ENCODE results near the gene MAP2K6. TPM values are rescaled to one million over a fixed set of nuclear protein-coding genes. Genes with fewer than 3 reads are reported as not detected.

Gene MAP2K6
- total and polyA plus RNA-seq, 2 donors (not counting 3 experiments of a cell fraction or from before 2014, with no cell fraction given) = 5.9 to 13.9 TPM

- no peak overlapping the region for H3K9ac ChIP-seq (replicated peaks; ENCODE audit: extremely low read depth, insufficient read depth, low read length)
- ChIA-PET CTCF (no interaction called here), POLR2A (no interaction called here)
- dilution Hi-C loops (cut with MboI; ENCODE audit: extremely low pct_ligation_motif_present, low sequenced_read_pairs) (no loop called here), intact Hi-C loops (cut with micrococcal nuclease) (no loop called here)
- H2AFZ ChIP-seq (ENCODE audit: low read depth, low read length) = no peak overlapping the region
- H3K36me3 ChIP-seq (ENCODE audit: control insufficient read depth in 2 of 2, extremely low read depth in 1 of 2, insufficient read depth in 2 of 2, low read length in 2 of 2) = no peaks in the 10 kb centered on the region
- TF ChIP-seq JUN (IDR thresholded peaks at IDR 0.05; ENCODE audit: borderline replicate concordance, insufficient read depth, insufficient read length, low read depth) = no peak
- no peak for TF ChIP-seq MYC (IDR thresholded peaks at IDR 0.05; ENCODE audit: low read depth, low read length)
- TF ChIP-seq POLR2A (IDR thresholded peaks at IDR 0.05; ENCODE audit: low read depth, low read length) = no peak
- TF ChIP-seq GATA2 (IDR thresholded peaks at IDR 0.05; ENCODE audit: insufficient read depth, insufficient read length, low read depth, low read length) = no peak
- no peak for TF ChIP-seq CTCF (IDR thresholded peaks at IDR 0.05; ENCODE audit: extremely low read depth in 1 of 2, insufficient read depth in 1 of 2, low read depth in 1 of 2, low read length in 2 of 2)
- TF ChIP-seq MAX (IDR thresholded peaks at IDR 0.05; ENCODE audit: insufficient read depth, insufficient read length) = no peak
- TF ChIP-seq FOS (IDR thresholded peaks at IDR 0.05; ENCODE audit: borderline replicate concordance, insufficient read depth, low read length) = no peak
- TF ChIP-seq POLR2AphosphoS5 (IDR thresholded peaks at IDR 0.05; ENCODE audit: insufficient read depth, low read depth, low read length) = no peak
- TF ChIP-seq EZH2 (IDR thresholded peaks at IDR 0.05; ENCODE audit: borderline replicate concordance, low read depth, low read length, severe bottlenecking) = no peak
- H3K27ac ChIP-seq (ENCODE audit: insufficient read depth, low read depth, low read length) = no peak overlapping the region
- H4K20me1 ChIP-seq (replicated peaks; ENCODE audit: control insufficient read depth, extremely low read depth, insufficient read depth, low read length) = no peaks in the 10 kb centered on the region
- H3K79me2 ChIP-seq (ENCODE audit: control insufficient read depth, insufficient read depth, low read length) = no peaks in the 10 kb centered on the region
- FAIRE-seq = no peak
- H3K4me3 ChIP-seq (replicated peaks in 1 of 3; ENCODE audit: insufficient read depth in 1 of 3, low read depth in 1 of 3, low read length in 3 of 3) = no peak overlapping the region
- no peaks in the 10 kb centered on the region for H3K9me3 ChIP-seq (replicated peaks; ENCODE audit: control insufficient read depth, insufficient read depth, low read length)
- H3K4me2 ChIP-seq (ENCODE audit: insufficient read depth, low read length) = no peak overlapping the region
- BruUV-seq (replicated peaks) = no TSS peak
- peak; percentile 10 for DNase-seq (ENCODE audit: low read depth, low spot score)
- no peaks in the 10 kb centered on the region for H3K9me1 ChIP-seq (replicated peaks; ENCODE audit: control insufficient read depth, extremely low read depth, insufficient read depth, low read length)
- no peaks in the 10 kb centered on the region for H3K4me1 ChIP-seq (ENCODE audit: control insufficient read depth, extremely low read depth, insufficient read depth, low read length)
- no peaks in the 10 kb centered on the region for H3K27me3 ChIP-seq (ENCODE audit: control insufficient read depth in 2 of 2, insufficient read depth in 2 of 2, low read length in 2 of 2)
Observed at GRCh38 chr17:69485901-69486643, 71.6 kb downstream of the MAP2K6 start.

Data from endothelial cell of umbilical vein (primary cell).